Neural cell (in vitro differentiated cells): Measurements from ENCODE around the gene KSR2. TPM values are rescaled to one million over a fixed set of nuclear protein-coding genes. Genes with fewer than 3 reads are reported as not detected.

Experiments
- H2AFZ ChIP-seq: fragments of 200-600, 300-800 bp; sonication (generic), shearing (Covaris generic); 2 replicates; pipeline ENCODE4 v1.6.0; 2014; ENCODE audit warnings: low read depth, mild to moderate bottlenecking, antibody characterized with exemption, low read length, moderate library complexity
- H3F3A ChIP-seq: fragments of 200-600 bp; shearing (Covaris generic); 2 replicates; pipeline ENCODE4 v1.6.1; 2016; ENCODE audit warnings: mild to moderate bottlenecking, moderate library complexity, mixed read lengths, antibody characterized with exemption, low read length; ENCODE audit not compliant: insufficient read depth, poor library complexity, severe bottlenecking
- H3K27ac ChIP-seq: fragments of 200-600, 300-800 bp; sonication (generic), shearing (Covaris generic); 2 replicates; pipeline ENCODE4 v1.5.1; 2014; ENCODE audit warnings: mild to moderate bottlenecking, low read length, moderate library complexity
- H3K27me3 ChIP-seq: fragments of 300-800, 200-600 bp; sonication (generic), shearing (Covaris generic); 2 replicates; pipeline ENCODE4 v1.6.0; 2014; ENCODE audit warnings: mild to moderate bottlenecking, low read depth, low read length, moderate library complexity; ENCODE audit not compliant: insufficient read depth
- H3K36me3 ChIP-seq: fragments of 300-800, 200-600 bp; sonication (generic), shearing (Covaris generic); 2 replicates; pipeline ENCODE4 v1.5.1; 2014; ENCODE audit warnings: mild to moderate bottlenecking, antibody characterized with exemption, low read length, moderate library complexity; ENCODE audit not compliant: insufficient read depth
- H3K4me2 ChIP-seq: fragments of 300-800, 200-600 bp; sonication (generic), shearing (Covaris generic); 2 replicates; pipeline ENCODE4 v1.6.0; 2014; ENCODE audit warnings: mild to moderate bottlenecking, low read length
- H3K4me3 ChIP-seq: fragments of 300-800, 200-600 bp; sonication (generic), shearing (Covaris generic); 2 replicates; pipeline ENCODE4 v1.5.1; 2014; ENCODE audit warnings: mild to moderate bottlenecking, low read length, moderate library complexity
- H3K79me2 ChIP-seq: fragments of 200-600 bp; shearing (Covaris generic); replicated peaks from 2 replicates; pipeline ENCODE4 v1.6.0; 2014; ENCODE audit warnings: mild to moderate bottlenecking, low read length, moderate library complexity; ENCODE audit not compliant: insufficient read depth
- H3K9ac ChIP-seq: fragments of 300-800, 200-600 bp; sonication (generic), shearing (Covaris generic); 2 replicates; pipeline ENCODE4 v1.6.1; 2016; ENCODE audit warnings: mild to moderate bottlenecking, low read length, mixed read lengths
- H3K9me2 ChIP-seq: fragments of 200-600 bp; shearing (Covaris generic); 2 replicates; pipeline ENCODE4 v1.6.1; 2016; ENCODE audit warnings: mild to moderate bottlenecking, low read length, mixed read lengths; ENCODE audit not compliant: insufficient read depth
- H3K9me3 ChIP-seq: fragments of 200-600, 300-800 bp; sonication (generic), shearing (Covaris generic); 2 replicates; pipeline ENCODE4 v1.6.1; 2016; ENCODE audit warnings: mild to moderate bottlenecking, mixed run types, low read length, moderate library complexity, mixed read lengths
- H4K20me1 ChIP-seq: fragments of 200-600 bp; shearing (Covaris generic); 2 replicates; pipeline ENCODE4 v1.6.1; 2016; ENCODE audit warnings: mild to moderate bottlenecking, mixed run types; ENCODE audit not compliant: insufficient read depth
- EP300 ChIP-seq: fragments of 450-650 bp; conservative IDR thresholded peaks from 2 replicates; pipeline ENCODE4 v1.6.1; 2014; ENCODE audit warnings: antibody characterized with exemption, mild to moderate bottlenecking, moderate library complexity; ENCODE audit not compliant: poor library complexity, severe bottlenecking
- EZH2 ChIP-seq: fragments of 200-600, 300-800 bp; shearing (Covaris generic), sonication (generic); IDR thresholded peaks from 2 replicates; pipeline ENCODE4 v1.6.1; 2014; ENCODE audit warnings: antibody characterized with exemption, low read length, borderline replicate concordance, mild to moderate bottlenecking; ENCODE audit not compliant: insufficient read depth, poor library complexity, severe bottlenecking
- MXI1 ChIP-seq: fragments of 450-650 bp; conservative IDR thresholded peaks from 2 replicates; pipeline ENCODE4 v1.6.1; 2014; ENCODE audit warnings: antibody characterized with exemption, mild to moderate bottlenecking; ENCODE audit not compliant: poor library complexity, severe bottlenecking
- POLR2AphosphoS5 ChIP-seq: IDR thresholded peaks from 2 replicates; pipeline ENCODE4 v1.6.1; 2012
- RAD21 ChIP-seq: fragments of 450-650 bp; conservative IDR thresholded peaks from 2 replicates; pipeline ENCODE4 v1.6.1; 2014; ENCODE audit warnings: antibody characterized with exemption, mild to moderate bottlenecking, moderate library complexity
- SMC3 ChIP-seq: fragments of 450-650 bp; conservative IDR thresholded peaks from 2 replicates; pipeline ENCODE4 v1.6.1; 2014; ENCODE audit warnings: antibody characterized with exemption, mild to moderate bottlenecking, moderate library complexity; ENCODE audit not compliant: poor library complexity
- TAF1 ChIP-seq: IDR thresholded peaks from 2 replicates; pipeline ENCODE4 v1.6.1; 2012; ENCODE audit warnings: low read depth
- polyA plus RNA-seq: library from polyadenylated mRNA; depleted of rRNA; stranded (reverse); fragments of >200 nt; gene quantifications from 2 replicates; pipeline ENCODE4 v1.2.3, GENCODE V29; 2014
- TF ChIP-seq, protein P1 (sequence below): IDR thresholded peaks from 2 replicates; pipeline ENCODE4 v1.6.1; 2012; ENCODE audit warnings: borderline replicate concordance
- TF ChIP-seq, protein P2 (sequence below): fragments of 450-650 bp; IDR thresholded peaks from 2 replicates; pipeline ENCODE4 v1.5.1; 2014; ENCODE audit warnings: antibody characterized with exemption, mild to moderate bottlenecking, moderate library complexity; ENCODE audit not compliant: poor library complexity, severe bottlenecking

The KSR2 gene
- polyA plus RNA-seq, 1 donor from 2014 or later = 3.0 TPM

DNA sequence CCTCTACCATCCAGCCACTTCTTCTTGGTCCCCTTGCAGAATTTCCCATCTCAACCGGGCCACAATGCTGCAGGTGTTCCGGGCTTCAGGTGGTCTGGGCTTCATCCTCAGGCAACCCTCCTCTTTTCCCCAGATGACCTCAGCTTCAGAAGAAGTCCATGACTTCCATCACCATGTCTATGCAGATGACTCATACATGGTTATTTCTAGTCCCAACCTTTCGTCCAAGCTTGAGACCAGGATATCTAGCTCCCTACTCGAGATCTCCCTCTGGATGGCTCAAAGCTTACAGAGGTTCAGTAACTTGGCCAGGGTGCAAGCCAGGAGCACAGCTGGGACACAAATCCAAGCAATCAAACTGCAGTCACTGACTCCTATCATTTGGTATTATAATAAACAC, 452.8 kb downstream of the KSR2 start:
- Histone ChIP-seq H3K4me2 (no peak overlapping the region), H3K9me2 (no peaks in the 10 kb centered on the region), H3K36me3 (no peaks in the 10 kb centered on the region), H3K27me3 (no peaks in the 10 kb centered on the region), H3F3A (no peaks in the 10 kb centered on the region), H3K9me3 (no peaks in the 10 kb centered on the region), H2AFZ (no peak overlapping the region), H3K27ac (no peak overlapping the region), H4K20me1 (no peaks in the 10 kb centered on the region), H3K4me3 (no peak overlapping the region), H3K9ac (no peak overlapping the region), H3K79me2 (no peaks in the 10 kb centered on the region)
- TF ChIP-seq POLR2AphosphoS5 (no peak), SMC3 (no peak), EP300 (no peak), RAD21 (no peak), EZH2 (no peak), TAF1 (no peak), MXI1 (no peak)
- TF ChIP-seq, protein P1, sequence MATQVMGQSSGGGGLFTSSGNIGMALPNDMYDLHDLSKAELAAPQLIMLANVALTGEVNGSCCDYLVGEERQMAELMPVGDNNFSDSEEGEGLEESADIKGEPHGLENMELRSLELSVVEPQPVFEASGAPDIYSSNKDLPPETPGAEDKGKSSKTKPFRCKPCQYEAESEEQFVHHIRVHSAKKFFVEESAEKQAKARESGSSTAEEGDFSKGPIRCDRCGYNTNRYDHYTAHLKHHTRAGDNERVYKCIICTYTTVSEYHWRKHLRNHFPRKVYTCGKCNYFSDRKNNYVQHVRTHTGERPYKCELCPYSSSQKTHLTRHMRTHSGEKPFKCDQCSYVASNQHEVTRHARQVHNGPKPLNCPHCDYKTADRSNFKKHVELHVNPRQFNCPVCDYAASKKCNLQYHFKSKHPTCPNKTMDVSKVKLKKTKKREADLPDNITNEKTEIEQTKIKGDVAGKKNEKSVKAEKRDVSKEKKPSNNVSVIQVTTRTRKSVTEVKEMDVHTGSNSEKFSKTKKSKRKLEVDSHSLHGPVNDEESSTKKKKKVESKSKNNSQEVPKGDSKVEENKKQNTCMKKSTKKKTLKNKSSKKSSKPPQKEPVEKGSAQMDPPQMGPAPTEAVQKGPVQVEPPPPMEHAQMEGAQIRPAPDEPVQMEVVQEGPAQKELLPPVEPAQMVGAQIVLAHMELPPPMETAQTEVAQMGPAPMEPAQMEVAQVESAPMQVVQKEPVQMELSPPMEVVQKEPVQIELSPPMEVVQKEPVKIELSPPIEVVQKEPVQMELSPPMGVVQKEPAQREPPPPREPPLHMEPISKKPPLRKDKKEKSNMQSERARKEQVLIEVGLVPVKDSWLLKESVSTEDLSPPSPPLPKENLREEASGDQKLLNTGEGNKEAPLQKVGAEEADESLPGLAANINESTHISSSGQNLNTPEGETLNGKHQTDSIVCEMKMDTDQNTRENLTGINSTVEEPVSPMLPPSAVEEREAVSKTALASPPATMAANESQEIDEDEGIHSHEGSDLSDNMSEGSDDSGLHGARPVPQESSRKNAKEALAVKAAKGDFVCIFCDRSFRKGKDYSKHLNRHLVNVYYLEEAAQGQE = no peak

DNA sequence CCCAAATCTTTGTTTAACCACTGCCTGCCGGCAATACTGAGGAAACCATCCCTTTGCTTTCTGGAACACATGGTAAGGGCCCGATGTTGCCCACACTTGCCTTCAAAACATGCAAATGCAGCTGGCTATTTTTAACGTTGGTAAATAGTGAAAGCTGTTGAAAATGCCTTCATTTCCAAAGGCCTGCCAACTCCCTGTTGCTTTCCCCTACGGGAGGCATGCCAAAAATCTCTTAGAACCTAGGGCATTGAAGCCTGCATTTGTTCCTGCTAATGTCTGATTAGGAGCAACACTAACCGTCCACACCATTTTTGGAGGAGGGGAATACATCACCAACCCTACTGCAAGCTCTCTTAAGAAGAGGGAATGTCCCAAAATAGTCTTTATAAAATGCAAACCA, 454.8 kb downstream of the KSR2 start:
- Histone ChIP-seq H3K79me2 (no peaks in the 10 kb centered on the region), H3F3A (no peaks in the 10 kb centered on the region), H3K27me3 (no peaks in the 10 kb centered on the region), H3K9me2 (no peaks in the 10 kb centered on the region), H3K4me3 (no peak overlapping the region), H3K27ac (no peak overlapping the region), H4K20me1 (no peaks in the 10 kb centered on the region), H3K9ac (no peak overlapping the region), H2AFZ (no peak overlapping the region), H3K9me3 (no peaks in the 10 kb centered on the region), H3K4me2 (no peak overlapping the region), H3K36me3 (no peaks in the 10 kb centered on the region)
- TF ChIP-seq TAF1 = no peak
- TF ChIP-seq, protein P1 = no peak
- no peak for TF ChIP-seq EZH2
- no peak for TF ChIP-seq POLR2AphosphoS5
- TF ChIP-seq MXI1 = no peak
- no peak for TF ChIP-seq EP300
- no peak for TF ChIP-seq SMC3
- no peak for TF ChIP-seq RAD21
- TF ChIP-seq, protein P2, sequence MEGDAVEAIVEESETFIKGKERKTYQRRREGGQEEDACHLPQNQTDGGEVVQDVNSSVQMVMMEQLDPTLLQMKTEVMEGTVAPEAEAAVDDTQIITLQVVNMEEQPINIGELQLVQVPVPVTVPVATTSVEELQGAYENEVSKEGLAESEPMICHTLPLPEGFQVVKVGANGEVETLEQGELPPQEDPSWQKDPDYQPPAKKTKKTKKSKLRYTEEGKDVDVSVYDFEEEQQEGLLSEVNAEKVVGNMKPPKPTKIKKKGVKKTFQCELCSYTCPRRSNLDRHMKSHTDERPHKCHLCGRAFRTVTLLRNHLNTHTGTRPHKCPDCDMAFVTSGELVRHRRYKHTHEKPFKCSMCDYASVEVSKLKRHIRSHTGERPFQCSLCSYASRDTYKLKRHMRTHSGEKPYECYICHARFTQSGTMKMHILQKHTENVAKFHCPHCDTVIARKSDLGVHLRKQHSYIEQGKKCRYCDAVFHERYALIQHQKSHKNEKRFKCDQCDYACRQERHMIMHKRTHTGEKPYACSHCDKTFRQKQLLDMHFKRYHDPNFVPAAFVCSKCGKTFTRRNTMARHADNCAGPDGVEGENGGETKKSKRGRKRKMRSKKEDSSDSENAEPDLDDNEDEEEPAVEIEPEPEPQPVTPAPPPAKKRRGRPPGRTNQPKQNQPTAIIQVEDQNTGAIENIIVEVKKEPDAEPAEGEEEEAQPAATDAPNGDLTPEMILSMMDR = no peak
